ENCODE data around the gene DPP3.

- TF ChIP-seq CTCF (IDR thresholded peaks at IDR 0.05) (no peak), EP300 (IDR thresholded peaks at IDR 0.05) (no peak)
These were observed 31.7 kb upstream of the DPP3 start for GRCh38 chr11:66448523-66448922.

All from suprapubic skin (tissue), 3 donors.